C4-2B (cell line): ENCODE measurements around the gene ZNF688.

Source experiments
- CTCF ChIP-seq: fragments of 450-650 bp; conservative IDR thresholded peaks from 2 replicates; pipeline ENCODE4 v1.5.1; 2017; ENCODE audit warnings: mild to moderate bottlenecking
- ZFX ChIP-seq: fragments of 450-650 bp; IDR thresholded peaks from 2 replicates; pipeline ENCODE4 v1.6.1; 2017

DNA sequence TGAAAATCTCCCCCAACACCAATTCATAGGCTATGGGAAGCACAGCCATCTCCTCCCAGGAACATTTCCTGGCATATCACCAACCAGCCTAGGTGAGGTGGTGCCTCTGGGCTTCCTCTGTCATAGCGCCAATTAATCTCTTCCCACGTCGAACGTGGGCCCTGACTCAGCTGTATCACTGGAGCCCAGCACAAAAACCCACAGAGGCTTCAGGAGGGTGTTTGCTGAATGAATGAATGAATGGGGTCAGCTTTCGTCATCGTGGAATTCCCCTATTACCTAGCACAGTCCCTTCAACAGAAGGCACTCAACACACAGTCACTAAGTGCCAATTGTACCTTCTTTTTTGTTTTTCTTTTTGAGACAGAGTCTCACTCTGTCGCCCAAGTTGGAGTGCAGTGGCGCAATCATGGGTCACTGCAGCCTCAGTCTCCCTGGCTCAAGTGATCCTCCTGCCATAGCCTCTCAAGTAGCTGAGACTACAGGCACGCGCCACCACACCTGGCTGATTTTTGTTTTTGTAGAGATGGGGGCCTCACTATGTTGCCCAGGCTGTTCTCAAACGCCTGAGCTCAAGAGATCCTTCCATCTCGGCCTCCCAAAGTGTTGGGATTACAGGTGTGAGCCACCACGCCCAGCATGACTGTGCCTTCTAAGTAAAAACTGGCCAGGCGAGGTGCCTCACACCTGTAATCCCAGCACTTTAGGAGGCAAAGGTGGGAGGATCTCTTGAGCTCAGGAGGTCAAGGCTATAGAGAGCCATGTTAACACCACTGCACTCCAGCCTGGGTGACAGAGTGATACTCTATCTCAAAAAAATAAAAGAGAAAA is 4.1 kb downstream of the ZNF688 start:
- TF ChIP-seq CTCF (no peak), ZFX (no peak)
